NCI-H2107 (cell line): Measurements from ENCODE around the gene RAD54L2.
"Not testable (repeated sequence)": the region's sequence is repeated elsewhere in the genome, so short reads cannot be mapped to it uniquely, and the experiment has no call there.

ENCODE experiments used
- DNase-seq: peaks from one replicate; lab custom pipeline; 2025; lab: John Stamatoyannopoulos, UW

Gene RAD54L2

GRCh38 chr3:51544011-51544775 lies 5.7 kb downstream of the RAD54L2 start:
- no peak for DNase-seq

- DNase-seq, result no peak
These were observed 8.8 kb downstream of the RAD54L2 start for GRCh38 chr3:51547274-51547673.

- DNase-seq, result no peak
These were observed 10.8 kb downstream of the RAD54L2 start for GRCh38 chr3:51549311-51549710.

- no peak for DNase-seq
These were observed 11.7 kb downstream of the RAD54L2 start for GRCh38 chr3:51550080-51550819.

GRCh38 chr3:51557993-51558392 lies 19.5 kb downstream of the RAD54L2 start:
- no peak for DNase-seq

GRCh38 chr3:51559411-51559888 lies 20.9 kb downstream of the RAD54L2 start:
- no peak for DNase-seq

GRCh38 chr3:51559961-51560360 lies 21.4 kb downstream of the RAD54L2 start:
- DNase-seq, result no peak

GRCh38 chr3:51562403-51562802 lies 23.9 kb downstream of the RAD54L2 start:
- not testable (repeated sequence) for DNase-seq

GRCh38 chr3:51568036-51568435 lies 29.5 kb downstream of the RAD54L2 start:
- no peak for DNase-seq

- DNase-seq, result no peak
These were observed 30.5 kb downstream of the RAD54L2 start for GRCh38 chr3:51568996-51569395.

- no peak for DNase-seq
These were observed 39.7 kb downstream of the RAD54L2 start for GRCh38 chr3:51578238-51578637.

GRCh38 chr3:51580418-51580817 lies 41.9 kb downstream of the RAD54L2 start:
- no peak for DNase-seq

- no peak for DNase-seq
These were observed 43.0 kb downstream of the RAD54L2 start for GRCh38 chr3:51581524-51581923.

GRCh38 chr3:51585197-51585596 lies 46.7 kb downstream of the RAD54L2 start:
- DNase-seq, result no peak

GRCh38 chr3:51585871-51586270 lies 47.4 kb downstream of the RAD54L2 start:
- DNase-seq, result no peak
